ENCODE data around the gene ACTC1.
"Not testable (repeated sequence)": the region's sequence is repeated elsewhere in the genome, so short reads cannot be mapped to it uniquely, and the experiment has no call there.

The ACTC1 gene

DNA sequence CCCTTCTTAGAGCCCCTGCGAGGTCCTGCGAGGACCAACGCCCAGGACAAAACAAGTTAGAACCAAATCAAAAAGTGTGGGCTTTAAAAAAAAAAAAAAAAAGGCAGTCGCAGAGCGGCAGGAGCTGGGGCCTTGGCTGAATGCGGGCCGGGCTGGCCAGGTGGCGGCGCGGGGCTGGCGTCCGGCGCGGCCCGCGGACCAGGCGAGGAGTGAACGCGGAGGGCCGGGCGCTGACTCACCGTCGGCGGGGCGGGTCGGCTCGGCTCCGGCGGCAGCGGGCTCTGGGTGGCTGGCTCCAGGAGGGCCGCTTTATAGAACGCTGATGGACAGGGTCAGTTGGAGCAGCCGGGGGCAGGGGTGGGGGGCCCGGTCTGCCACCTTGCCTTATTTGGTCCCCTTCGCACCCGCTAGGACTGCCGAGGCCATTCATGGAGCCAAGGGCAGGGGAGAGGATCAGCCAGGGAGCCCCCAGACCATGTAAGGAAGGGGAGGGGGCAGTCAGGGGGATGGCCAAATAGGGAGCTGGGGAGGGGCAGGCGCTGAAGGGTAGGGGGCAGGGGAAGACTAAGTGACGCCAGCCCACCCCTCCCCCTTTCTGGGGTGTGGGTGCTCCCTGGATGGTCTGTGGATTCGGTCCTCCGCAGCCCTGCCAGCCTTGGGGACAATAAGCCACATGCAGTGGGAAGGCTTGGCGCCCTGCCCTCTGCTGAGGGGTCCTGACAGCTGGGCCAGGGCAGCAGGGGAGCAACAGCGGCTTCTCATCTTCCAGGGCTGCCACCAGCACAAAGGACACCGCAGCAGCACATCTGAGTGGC is at the start of gene ACTC1:
Gene ACTC1, minus strand, starts transcription at position 283 of the 815 bp plus-strand sequence. CDS start 741 bp downstream, outside the sequence.
- peak; percentile 60 for DNase-seq

DNA sequence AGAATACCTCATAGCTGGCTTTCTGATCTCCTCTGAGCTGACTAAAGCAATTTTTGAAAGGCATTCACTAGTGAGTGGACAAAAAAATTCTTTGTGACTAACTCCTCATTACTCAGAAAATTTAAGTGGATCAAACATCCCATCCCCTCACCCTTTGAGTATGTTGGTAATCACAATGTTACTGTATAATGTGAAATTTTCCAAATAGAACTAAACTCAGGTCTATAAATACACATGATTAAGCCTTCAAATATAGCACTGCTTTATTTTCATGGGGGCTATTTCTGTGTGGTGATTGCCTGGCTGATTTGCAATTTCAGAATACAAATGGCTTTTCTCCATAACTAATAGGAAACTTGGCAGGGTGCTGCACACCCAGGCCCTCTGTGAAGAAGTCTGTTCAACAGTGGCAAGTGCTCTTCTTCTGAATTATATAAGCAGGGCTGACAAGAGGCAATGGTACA is 45.9 kb upstream of the ACTC1 start:
- DNase-seq: no peak

DNA sequence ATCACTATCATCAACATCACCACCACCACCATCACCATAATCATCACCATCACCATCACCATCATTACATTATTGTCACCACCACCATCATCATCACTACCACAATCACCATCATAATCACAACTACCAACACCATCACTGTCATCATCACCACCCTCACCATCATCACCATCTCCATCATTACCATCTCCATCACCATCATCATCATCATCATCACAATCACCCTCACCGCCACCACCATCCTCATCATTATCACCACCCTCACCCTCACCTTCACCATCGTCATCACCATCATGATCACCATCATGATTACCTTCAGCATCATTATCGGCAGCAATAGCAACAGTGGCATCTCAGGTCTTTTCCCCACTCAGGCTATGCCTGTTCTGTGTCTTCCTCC is 42.9 kb upstream of the ACTC1 start:
- DNase-seq: no peak

DNA sequence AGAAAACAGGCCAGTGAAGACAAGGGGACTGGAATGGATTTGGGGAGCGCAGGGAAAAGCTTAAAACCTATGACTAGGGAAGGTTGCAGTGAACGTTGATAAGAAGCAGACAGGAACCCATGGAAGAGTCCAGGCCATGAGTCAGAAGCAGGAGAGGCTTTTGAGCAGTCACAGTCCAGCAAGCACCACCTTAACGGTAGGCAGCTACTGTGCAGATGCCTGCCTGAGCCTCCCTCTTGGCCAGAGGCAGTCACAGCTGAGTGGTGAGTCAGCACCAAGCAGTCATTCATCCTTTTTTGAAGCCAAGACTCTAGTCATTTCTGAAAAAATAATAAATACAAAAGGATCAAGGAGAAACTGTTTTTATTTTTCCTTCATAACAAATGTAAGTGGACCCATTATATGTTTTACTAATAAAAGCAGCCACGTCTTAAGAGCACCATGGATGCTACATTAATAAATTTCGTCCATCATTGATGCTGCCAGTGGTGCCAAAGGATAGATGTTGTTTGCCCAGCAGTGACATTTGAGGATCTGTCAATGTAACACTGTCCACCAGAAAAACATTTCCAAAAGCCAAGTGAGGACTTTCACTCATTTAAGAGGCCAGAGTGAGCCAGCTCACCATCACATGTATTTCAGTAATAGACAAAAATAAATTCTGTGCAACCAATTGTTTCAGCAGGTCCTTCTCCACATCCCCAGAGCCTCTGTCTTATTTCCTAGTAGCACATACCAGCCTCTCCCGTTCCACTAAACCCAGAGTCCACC is 42.1 kb upstream of the ACTC1 start:
- no peak for DNase-seq

DNA sequence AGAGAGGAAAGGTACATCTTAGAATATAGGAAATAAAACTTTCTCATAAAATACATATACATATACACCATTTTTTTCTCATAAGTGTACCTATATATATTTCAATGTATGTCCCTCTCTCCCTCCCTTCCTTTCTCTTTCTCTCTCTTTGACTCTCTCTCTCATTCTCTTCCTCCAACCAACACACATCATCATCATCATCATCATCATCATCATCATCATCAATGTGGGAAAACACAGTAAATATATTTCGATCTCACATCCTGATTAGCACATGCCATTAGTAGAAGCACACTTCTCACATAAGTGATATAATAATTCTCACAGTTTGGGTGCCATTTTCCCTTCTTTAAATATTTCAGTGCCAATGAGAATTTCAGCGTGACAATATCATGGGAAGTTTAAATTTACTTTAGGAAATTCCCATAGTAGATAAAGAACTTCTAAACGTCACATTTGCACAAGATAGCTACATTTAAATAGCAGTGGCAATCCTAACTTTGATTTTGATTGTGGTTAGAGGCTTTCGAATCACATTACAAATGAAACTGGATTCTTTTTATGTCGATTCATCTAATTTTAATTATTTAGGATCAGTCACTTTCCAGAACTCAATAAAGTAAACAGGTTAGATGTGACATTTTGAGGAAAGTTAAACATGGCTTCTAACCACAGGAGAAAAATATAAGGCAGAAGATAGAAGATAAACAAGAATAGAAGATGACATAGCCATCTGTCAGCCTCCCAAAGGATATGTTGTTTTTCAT is 33.0 kb upstream of the ACTC1 start:
- no peak for DNase-seq

DNA sequence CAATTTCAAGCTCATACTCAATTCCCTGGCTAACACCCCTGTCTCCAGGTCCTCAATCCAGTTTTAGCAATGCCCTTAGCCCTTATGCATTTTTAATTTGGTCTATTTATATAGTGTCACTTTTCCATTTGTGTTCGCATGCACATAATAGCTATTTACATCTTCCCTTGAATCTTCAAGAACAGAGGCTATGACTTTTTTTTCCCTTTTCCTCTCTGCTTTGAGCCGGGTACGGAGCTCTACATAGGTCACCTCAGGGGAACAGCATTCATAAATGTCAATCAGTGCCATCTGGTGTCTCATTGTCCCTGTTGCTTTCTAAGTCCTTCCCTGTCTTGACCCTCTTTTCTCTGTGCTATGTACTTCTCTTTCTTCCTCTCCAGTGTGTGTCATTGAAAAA is 26.5 kb upstream of the ACTC1 start:
- DNase-seq: peak; percentile 42

DNA sequence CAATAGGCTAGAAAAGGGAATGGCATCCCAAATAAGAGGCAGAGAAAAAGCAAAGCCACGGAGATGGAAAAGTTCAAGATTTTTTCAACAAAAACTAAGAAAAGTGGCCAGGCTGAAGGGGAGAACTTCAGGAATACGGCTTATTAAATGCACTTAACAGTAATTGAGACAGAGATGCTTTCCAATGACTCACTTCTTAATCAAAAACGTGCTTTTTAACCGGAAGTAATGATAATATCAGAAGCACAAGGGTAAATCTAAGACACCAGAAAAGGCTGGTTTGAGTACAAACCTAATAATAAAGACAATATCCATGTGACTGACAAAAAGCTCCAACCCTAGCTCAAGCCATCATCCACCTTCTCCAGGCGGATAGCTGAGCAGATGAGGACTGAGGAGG is 24.8 kb upstream of the ACTC1 start:
- no peak for DNase-seq

DNA sequence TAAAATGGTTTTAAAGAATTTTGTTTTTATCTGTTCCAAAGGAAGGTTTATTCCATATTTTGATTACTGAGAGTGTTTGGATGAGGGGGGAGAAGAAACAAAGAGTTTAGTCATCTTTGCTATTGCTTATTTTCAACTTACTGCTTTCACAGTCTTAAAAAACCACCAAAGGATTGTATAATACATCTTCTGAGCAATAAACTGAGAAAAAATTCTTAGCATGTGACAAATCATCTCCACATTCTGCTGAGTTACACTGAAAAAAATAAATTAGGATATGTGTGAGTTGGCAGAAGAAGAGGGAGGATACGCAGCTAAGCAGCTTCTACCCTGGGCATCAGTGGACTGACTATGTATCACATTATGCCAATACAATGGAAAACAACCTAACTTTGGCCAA is 23.2 kb upstream of the ACTC1 start:
- DNase-seq: no peak

DNA sequence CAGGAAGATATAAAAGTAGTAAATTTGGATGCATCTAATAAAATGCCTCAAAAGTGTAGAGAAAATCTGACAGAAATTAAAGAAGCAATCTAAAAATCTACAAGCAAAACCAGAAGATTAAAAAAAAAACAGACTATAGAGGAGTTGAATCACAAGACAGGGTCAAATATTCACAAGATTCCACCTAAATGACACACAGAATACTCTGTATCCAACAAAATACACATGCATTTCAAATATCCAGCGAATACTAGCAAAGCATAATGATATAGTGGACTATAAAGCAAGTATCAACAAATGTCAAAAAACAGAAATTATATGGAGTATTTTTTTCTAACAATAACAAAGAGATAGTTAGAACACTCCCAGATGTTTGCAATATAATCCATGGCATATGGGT is 20.5 kb upstream of the ACTC1 start:
- DNase-seq: no peak

DNA sequence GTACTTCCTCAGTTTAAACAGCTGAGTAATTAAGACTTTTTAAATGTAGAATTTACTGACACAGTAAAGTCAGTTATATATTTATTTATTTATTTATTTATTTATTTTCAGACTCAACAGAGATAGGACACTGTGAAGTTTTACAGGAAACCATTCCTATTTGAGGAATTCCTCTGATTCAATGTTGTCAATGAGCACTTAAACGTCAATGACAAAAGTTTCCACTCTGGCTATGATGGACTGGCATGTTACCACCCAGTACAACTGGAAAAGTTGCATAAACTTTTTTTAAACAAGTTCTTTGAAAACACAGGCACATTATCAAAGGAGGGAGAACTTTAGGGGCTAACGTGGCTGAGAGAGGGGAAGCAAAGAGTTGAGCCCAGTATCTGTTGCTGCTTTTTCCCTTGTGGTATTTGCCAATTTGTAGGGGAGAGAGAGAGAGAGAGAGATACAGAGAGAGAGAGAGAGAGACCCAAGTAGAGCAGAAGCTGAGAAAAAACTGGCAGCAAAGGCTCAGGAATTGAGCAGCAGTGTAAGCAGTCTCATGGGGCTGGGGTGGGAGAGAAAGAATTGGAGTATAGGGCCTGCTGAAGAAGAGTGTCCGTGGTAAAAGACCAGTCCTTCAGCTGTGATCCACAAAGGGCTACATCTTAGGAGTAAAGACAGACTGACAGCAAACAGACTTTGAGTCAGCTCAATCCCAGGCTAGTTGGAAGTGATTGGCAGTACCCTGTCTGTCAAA is 18.3 kb upstream of the ACTC1 start:
- no peak for DNase-seq

DNA sequence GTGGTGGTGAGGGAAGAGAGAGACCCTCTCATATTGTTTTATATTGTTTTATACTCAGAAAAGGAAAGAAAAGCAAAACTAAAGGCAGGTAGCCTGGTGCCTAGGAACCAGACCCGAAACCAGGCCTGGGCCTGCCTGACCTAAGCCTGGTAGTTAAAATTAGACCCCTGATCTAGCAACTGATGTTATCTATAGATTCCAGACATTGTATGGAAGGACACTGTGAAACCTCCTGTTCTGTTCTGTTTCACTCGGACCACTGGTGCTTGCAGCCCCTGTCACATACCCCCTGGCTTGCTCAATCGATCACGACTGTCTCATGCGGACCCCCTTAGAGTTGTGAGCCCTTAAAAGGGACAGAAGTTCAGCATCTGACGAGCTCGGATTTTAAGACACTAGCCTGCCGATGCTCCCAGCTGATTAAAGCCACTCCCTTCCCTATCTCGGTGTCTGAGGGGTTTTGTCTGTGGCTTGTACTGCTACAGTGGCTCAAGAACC is 17.6 kb upstream of the ACTC1 start:
- not testable (repeated sequence) for DNase-seq

DNA sequence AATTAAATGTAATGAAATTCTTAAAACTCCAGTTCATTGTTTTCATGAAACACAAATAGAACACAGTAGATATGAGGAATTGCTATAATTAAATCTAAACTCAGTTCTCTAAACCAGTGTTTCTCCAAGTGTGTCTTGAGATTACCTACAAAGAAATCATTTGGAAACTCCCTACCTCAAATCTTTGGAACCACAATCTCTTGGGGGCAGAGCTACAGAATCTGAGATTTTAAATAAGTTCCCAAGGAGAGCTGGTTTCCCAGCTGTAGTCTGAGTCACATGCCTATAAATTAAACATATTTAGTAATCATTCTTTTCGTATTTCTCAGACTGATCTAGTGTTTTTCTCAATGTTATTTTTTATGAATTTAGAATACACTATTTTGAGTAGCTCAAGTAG is 17.0 kb upstream of the ACTC1 start:
- no peak for DNase-seq

DNA sequence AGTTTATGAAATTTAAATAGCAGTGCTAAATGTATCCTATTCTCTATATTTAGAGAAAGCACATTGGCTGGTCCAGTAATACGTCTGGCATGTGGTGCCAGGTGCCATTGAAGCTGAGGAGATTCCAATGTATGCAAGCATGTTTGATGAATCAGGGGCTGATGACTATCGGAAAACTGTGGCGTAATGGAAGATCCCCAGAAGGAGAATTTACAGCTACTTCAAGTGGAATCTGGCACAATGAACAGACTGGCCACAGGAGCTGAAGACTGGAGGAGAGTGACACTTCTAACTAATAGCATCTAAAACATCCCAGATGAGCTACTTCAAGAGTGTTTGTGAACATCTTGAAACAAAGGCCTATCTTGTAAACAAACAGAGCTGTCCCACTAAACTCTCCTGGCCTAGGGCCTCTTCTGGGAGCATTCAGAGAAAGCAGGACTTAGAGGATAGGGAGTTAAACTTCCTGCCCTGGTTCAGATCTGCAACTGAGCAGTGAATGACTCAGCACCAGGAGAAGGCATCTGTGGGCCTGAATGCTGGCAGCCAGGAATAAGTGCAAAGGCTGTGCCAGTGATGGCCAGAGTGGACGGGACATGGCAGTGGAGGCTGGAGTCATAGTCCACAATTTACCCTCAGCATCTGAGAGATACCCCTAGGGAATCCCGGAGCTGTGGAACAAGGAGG is 15.2 kb upstream of the ACTC1 start:
- no peak for DNase-seq

DNA sequence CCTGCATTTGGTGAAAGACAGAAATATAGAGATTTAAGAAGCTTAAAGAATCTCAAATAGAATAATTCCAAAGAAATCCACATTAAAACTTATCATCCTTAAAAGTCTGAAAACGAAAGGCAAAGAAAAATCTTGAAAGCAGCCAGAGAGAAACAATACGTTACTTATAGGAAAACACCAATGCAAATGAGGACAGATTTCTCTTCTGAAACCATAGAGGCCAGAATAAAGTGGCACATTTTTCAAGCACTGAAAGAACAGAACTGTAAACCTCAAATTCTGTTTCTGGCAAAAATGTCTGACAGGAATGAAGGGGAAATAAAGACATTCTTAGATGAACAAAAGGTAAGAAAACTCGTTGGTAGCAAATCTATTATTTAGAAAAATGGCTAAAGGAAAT is 13.8 kb upstream of the ACTC1 start:
- DNase-seq: no peak

DNA sequence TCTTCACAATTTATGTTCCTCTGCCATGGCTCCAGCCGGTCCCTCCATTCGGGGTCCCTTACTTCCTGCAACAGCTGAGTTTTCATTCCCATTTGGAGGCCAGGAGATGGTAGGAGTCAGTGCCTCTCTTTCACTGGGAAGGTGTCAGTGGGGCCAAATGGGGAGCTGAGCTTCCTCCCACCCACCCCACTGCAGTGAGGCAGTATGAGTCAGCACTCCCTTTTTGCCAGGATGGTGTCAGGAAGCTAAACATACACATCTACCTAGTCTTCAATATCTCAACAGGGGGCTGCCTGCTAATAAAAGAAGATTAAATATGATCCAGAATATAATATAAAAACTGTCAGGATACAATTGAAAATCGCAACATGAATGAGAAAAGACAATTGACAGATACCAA is 12.7 kb upstream of the ACTC1 start:
- no peak for DNase-seq

DNA sequence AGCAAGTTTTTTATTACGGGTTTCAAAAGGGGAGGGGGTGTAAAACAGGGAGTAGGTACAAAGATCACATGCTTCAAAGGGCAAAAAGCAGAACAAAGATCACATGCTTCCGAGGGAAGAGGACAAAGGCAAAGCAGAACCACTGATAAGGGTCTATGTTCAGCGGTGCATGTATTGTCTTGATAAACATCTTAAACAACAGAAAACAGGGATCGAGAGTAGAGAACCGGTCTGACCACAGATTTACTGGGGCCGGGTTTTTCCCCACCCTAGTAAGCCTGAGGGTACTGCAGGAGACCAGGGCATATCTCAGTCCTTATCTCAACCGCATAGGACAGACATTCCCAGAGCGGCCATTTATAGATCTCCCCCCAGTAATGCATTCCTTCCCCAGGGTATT is 11.9 kb upstream of the ACTC1 start:
- not testable (repeated sequence) for DNase-seq

DNA sequence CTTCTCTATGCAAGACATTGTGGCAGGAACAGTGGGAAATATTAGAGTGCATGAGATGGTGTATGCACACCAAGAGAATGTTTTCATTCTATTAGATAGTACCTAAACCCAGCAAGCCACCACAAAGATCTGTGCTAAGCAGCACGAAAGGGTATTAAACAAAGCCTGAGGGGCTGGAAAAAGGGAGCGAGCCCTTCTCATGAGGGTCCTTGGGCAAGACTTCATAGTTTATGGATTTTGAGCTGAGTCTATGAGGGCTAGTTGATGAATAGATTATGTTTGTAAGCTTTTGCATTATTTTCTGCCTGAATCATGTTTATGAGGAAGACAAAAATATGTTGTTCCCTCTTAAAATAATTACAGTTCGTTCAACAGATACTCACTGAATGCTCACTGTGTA is 9.4 kb upstream of the ACTC1 start:
- no peak for DNase-seq

DNA sequence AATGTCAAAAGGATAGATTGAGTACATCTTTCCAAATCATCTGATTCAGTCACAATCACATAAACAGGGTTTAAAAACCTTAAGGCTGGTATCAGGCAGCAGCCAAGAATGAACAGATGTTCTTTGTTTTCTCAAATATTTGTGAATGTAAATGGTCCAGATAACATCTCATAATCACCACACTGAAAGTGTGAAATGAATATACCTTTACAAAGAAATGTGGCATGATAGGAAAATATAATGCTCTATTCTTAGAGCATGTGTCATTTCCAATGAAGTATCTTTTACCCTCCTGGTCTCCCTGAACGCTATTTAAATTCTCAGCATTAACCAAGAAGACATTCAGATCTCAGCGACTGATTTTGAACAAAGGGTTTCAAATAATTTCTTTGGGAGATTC is 8.8 kb upstream of the ACTC1 start:
- no peak for DNase-seq

DNA sequence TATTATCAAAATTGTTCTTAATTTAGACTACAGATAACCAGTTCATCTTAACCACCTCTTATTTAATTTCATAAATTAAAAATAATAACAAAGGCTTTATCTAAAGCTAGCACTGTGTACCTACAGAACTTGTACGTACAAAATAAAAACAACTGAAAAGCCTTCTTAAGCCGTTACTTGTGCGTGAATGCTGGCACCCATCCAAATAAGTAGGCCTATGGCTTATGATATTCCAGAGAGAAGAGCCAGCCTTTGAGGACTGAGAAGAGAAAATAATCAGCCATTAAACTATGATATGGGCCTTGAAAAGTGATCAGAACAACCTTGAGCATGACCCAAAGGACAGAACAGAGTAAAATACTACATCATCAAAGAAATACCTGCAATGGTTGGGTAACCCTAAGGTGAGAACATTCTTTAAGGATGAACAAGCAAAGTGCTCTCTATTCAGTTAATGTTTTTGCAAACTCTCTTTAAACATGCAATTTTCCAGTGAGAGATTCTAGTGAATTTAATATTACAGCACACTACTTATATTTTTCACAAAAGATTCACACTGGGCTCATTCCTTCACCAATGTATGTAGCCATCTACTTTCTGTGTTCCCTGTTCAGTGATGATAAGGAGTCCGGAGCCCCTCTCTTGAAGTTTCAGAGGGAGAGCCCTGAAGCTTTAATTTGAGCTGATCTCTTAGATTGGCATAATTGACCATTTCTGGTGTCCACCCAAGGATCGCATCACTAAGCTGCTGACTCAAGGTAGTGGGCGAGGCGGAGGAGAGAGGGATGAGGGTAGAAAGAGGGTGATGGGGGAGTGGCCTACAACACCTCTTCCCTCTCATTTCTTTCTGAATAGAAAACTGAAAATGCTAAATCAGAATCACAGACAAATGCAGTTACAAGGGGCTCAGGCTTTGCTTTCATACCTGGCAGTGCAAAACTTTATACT is 7.7 kb upstream of the ACTC1 start:
- no peak for DNase-seq

DNA sequence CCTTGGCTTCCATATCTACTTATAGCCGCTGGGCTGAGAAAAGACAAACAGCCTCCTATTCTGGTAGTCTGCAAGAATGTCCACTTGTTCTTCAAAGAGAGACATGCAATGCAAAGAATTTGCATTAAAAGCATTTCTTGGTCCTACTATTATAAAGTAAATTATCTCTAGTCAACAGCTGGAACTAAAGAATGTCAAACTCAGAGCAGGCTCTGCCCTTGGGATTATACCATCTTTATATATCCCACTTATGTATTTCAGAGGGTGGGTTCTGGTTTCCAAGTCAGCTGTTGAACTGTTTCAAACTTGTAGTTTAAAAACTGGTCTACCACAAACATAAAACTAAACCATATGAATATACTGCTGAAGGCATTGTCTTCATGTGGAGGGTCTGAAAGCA is 7.0 kb upstream of the ACTC1 start:
- no peak for DNase-seq

Measured in eye (tissue), 1 donor.